ENCODE measurements around the gene KCTD21. TPM values are rescaled to one million over a fixed set of nuclear protein-coding genes. Genes with fewer than 3 reads are reported as not detected.

The KCTD21 gene, protein sequence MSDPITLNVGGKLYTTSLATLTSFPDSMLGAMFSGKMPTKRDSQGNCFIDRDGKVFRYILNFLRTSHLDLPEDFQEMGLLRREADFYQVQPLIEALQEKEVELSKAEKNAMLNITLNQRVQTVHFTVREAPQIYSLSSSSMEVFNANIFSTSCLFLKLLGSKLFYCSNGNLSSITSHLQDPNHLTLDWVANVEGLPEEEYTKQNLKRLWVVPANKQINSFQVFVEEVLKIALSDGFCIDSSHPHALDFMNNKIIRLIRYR
- total RNA-seq (2021; ENCODE audit: unreplicated experiment) (9.7 TPM), Bru-seq, nascent RNA (percentile 61 among the genes with signal in this experiment), BruChase-seq, experiment 1, labeled RNA remaining after a 2-hour chase (percentile 74 among the genes with signal in this experiment), BruChase-seq, experiment 2, labeled RNA remaining after a 6-hour chase (percentile 61 among the genes with signal in this experiment)
- polyA plus RNA-seq (2012; ENCODE audit: insufficient read length) = 16.1 TPM
- long read RNA-seq, partial matches to known transcripts = 0 of 15 reads
- long read RNA-seq, other reads (novel, unspliced or antisense) = 13 of 15 reads

GRCh38 chr11:78188286-78189173, at the start of gene KCTD21, which contains the start of gene USP35:
Gene KCTD21, minus strand, starts transcription at chr11:78188626. Its CDS starts 14,072 bp downstream, at chr11:78174554.
Gene USP35, plus strand, starts transcription at chr11:78188919. Its CDS starts 7,327 bp downstream, at chr11:78196246.
- H3K27ac ChIP-seq (ENCODE audit: low read length) = peak within 1 kb of the TSS; percentile 80
- no TSS peak for BruUV-seq (replicated peaks)
- CTCF ChIA-PET = no interaction called here

More at GRCh38 chr11:78188286-78189173, at the start of gene KCTD21, which contains the start of gene USP35:
- peak; percentile 98 for ATAC-seq
- TF ChIP-seq SIN3A (IDR thresholded peaks at IDR 0.05; ENCODE audit: borderline replicate concordance, insufficient read depth, low read depth, low read length) (peak; percentile 39; the same call in 1 of the 2 replicates), POLR2AphosphoS5 (IDR thresholded peaks at IDR 0.05; ENCODE audit: low read depth, low read length) (peak; percentile 84), TCF7L2 (IDR thresholded peaks at IDR 0.05; ENCODE audit: low read depth, low read length) (peak; percentile 55), CTCF (IDR thresholded peaks at IDR 0.05) (no peak), REST (IDR thresholded peaks at IDR 0.05; ENCODE audit: insufficient read depth in 1 of 2, low read depth in 2 of 2, low read length in 1 of 2) (peak in 1 of 2 experiments; percentile 60; a peak in 1 of 4 replicates)
- Histone ChIP-seq H3K4me3 (ENCODE audit: low read depth in 2 of 2, low read length in 2 of 2) (peak within 1 kb of the TSS; percentile 75 to 89), H3K9me3 (ENCODE audit: control insufficient read depth, insufficient read depth, low read depth, low read length) (no peaks in the 10 kb centered on the region), H3K27me3 (ENCODE audit: control insufficient read depth, insufficient read depth, low read length) (no peaks in the 10 kb centered on the region), H3K36me3 (ENCODE audit: control insufficient read depth, insufficient read depth, low read length) (no peaks in the 10 kb centered on the region), H3K4me1 (ENCODE audit: control insufficient read depth, insufficient read depth, low read length) (peaks cover 27% of the 10 kb centered on the region)
- in situ Hi-C loops (cut with HindIII; ENCODE audit: low pct_unique_long_range_greater_than_20kb, low sequenced_read_pairs) (no loop called here), intact Hi-C loops (cut with micrococcal nuclease; ENCODE audit: unreplicated experiment) (no loop called here)
- POLR2A ChIA-PET = interaction anchor here (0.6 to 0.7 kb wide), 3 partner anchors 29 to 530 kb away, joined by 4 to 13 read pairs (median 6); no protein-coding TSS in a partner anchor
- DNase-seq (ENCODE audit: low read depth, low spot score) = peak; percentile 85

Data from Panc1 (cell line).